Sigmoid colon (tissue), 7 donors: Measurements from ENCODE around the gene B4GALT6. TPM values are rescaled to one million over a fixed set of nuclear protein-coding genes. Genes with fewer than 3 reads are reported as not detected.

Source experiments
- DNase-seq: peaks from one replicate; pipeline ENCODE4 v3.0.0-alpha.2; 2019
- H3K27ac ChIP-seq, 4 donors: fragments of 200-600 bp; sonication (generic); one replicate each; pipeline ENCODE4 v1.5.1; 2016 to 2019; ENCODE audit warnings: mild to moderate bottlenecking in 1 of 4
- H3K27me3 ChIP-seq, 3 donors: fragments of 200-600 bp; sonication (generic); one replicate each; pipeline ENCODE4 v1.5.1; 2019; ENCODE audit warnings: mild to moderate bottlenecking in 1 of 3
- H3K36me3 ChIP-seq, 4 donors: fragments of 200-600 bp; sonication (generic); one replicate each; pipeline ENCODE4 v1.5.1; 2016 to 2019
- H3K4me1 ChIP-seq, 4 donors: fragments of 200-600 bp; sonication (generic); one replicate each; pipeline ENCODE4 v1.5.1; 2017 to 2019
- H3K4me3 ChIP-seq, 4 donors: fragments of 200-600 bp; sonication (generic); one replicate each; pipeline ENCODE4 v1.5.1; 2017 to 2019; ENCODE audit warnings: mild to moderate bottlenecking in 2 of 4, moderate library complexity in 1 of 4
- H3K9me3 ChIP-seq, 4 donors: fragments of 200-600 bp in 3 of 4; sonication (generic) in 3 of 4; one replicate each; pipeline versions ENCODE4 v1.5.1 to v1.6.1; 2013 to 2019
- CTCF ChIP-seq, 4 experiments: fragments of 450-650 bp in 3 of 4; fragments of 200-600 bp in 1 of 4; IDR thresholded peaks; one replicate each; pipeline ENCODE4 v1.5.1; 2016 to 2019; ENCODE audit warnings: antibody characterized with exemption in 4 of 4, mild to moderate bottlenecking in 3 of 4, moderate library complexity in 2 of 4
- EP300 ChIP-seq, 4 donors: sonication (generic); formaldehyde crosslinking; IDR thresholded peaks; one replicate each; pipeline ENCODE4 v1.6.1; 2017; ENCODE audit warnings: antibody characterized with exemption in 4 of 4
- POLR2A ChIP-seq, 2 donors: fragments of 450-650 bp; IDR thresholded peaks; one replicate each; pipeline ENCODE4 v1.6.1; 2016; ENCODE audit warnings: antibody characterized with exemption in 2 of 2, mild to moderate bottlenecking in 2 of 2, moderate library complexity in 2 of 2
- POLR2AphosphoS5 ChIP-seq, 4 donors: sonication (generic); formaldehyde crosslinking; IDR thresholded peaks; one replicate each; pipeline ENCODE4 v1.6.1; 2017; ENCODE audit warnings: antibody characterized with exemption in 4 of 4
- WGBS, 2 donors: extraction: QIAGEN DNeasy Blood & Tissue Kit; methylation state at CpG; one replicate each; pipeline ENCODE4 v1.1.7; 2013; 5-methylcytosine and 5-hydroxymethylcytosine counted together
- intact Hi-C: fragments of 100-400 bp; cut with DNase I; formaldehyde crosslinking; loops from one replicate; pipeline ENCODE4 v1.15.1; 2023
- polyA plus RNA-seq, 3 donors: library from polyadenylated mRNA; stranded (reverse); fragments of 200-250 nt; gene quantifications; one replicate each; pipeline ENCODE4 v1.2.3, GENCODE V29; 2013
- total RNA-seq, 4 donors: library from RNA; depleted of rRNA; stranded (reverse); fragments of >200 nt; gene quantifications; one replicate each; pipeline ENCODE4 v1.1.0, GENCODE V29; 2016
- donor health status: healthy with polysubstance abuse.
- donor health status: Bipolar disorder and iron deficiency.
- donor health status: healthy.

The B4GALT6 gene
- total and polyA plus RNA-seq, 7 donors = 1.2 to 7.8 (median 4.7) TPM; not detected in 1

GRCh38 chr18:31719363-31720006 lies 35.1 kb upstream of the B4GALT6 start:
- no peaks in the 10 kb centered on the region for H3K9me3 ChIP-seq
- intact Hi-C loops = no loop called here
- WGBS, 2 donors = 85 to 90% methylated on average over 7 of the region's 7 CpGs
- peaks cover 0 to 11% (median under 1%) of the 10 kb centered on the region in 4 donors for H3K4me1 ChIP-seq
- no peaks in the 10 kb centered on the region for H3K36me3 ChIP-seq
- no peak for DNase-seq
- H3K27ac ChIP-seq = no peak overlapping the region
- TF ChIP-seq POLR2A (IDR thresholded peaks at IDR 0.05) (no peak), POLR2AphosphoS5 (IDR thresholded peaks at IDR 0.05) (no peak), CTCF (IDR thresholded peaks at IDR 0.05) (no peak), EP300 (IDR thresholded peaks at IDR 0.05) (no peak)
- no peaks in the 10 kb centered on the region for H3K27me3 ChIP-seq
- H3K4me3 ChIP-seq = no peak overlapping the region

- Histone ChIP-seq H3K27me3 (no peaks in the 10 kb centered on the region), H3K4me3 (no peak overlapping the region), H3K27ac (no peak overlapping the region), H3K36me3 (no peaks in the 10 kb centered on the region), H3K9me3 (no peaks in the 10 kb centered on the region), H3K4me1 (peaks cover 0 to 1% (median 0%) of the 10 kb centered on the region in 4 donors)
- TF ChIP-seq EP300 (IDR thresholded peaks at IDR 0.05) = no peak
- no peak for TF ChIP-seq POLR2AphosphoS5 (IDR thresholded peaks at IDR 0.05)
- TF ChIP-seq CTCF (IDR thresholded peaks at IDR 0.05) = no peak
- no peak for TF ChIP-seq POLR2A (IDR thresholded peaks at IDR 0.05)
- no peak for DNase-seq
- 87% methylated on average over 3 of the region's 3 CpGs for WGBS, 2 donors
- intact Hi-C loops = no loop called here
These were observed 34.0 kb upstream of the B4GALT6 start for GRCh38 chr18:31718386-31718785.

- H3K27ac ChIP-seq = no peak overlapping the region
- H3K36me3 ChIP-seq = no peaks in the 10 kb centered on the region
- no peaks in the 10 kb centered on the region for H3K4me1 ChIP-seq
- H3K27me3 ChIP-seq = no peaks in the 10 kb centered on the region
- H3K4me3 ChIP-seq = no peak overlapping the region
- no peaks in the 10 kb centered on the region for H3K9me3 ChIP-seq
- DNase-seq = no peak
- WGBS, 2 donors = 62 to 66% methylated on average over 3 of the region's 3 CpGs
- intact Hi-C loops = no loop called here
- TF ChIP-seq POLR2AphosphoS5 (IDR thresholded peaks at IDR 0.05) = no peak
- no peak for TF ChIP-seq EP300 (IDR thresholded peaks at IDR 0.05)
- no peak for TF ChIP-seq CTCF (IDR thresholded peaks at IDR 0.05)
- TF ChIP-seq POLR2A (IDR thresholded peaks at IDR 0.05) = no peak
These were observed 32.0 kb upstream of the B4GALT6 start for GRCh38 chr18:31716362-31716761.

GRCh38 chr18:31711365-31712172 lies 27.2 kb upstream of the B4GALT6 start:
- H3K4me1 ChIP-seq = no peaks in the 10 kb centered on the region
- no peaks in the 10 kb centered on the region for H3K27me3 ChIP-seq
- H3K9me3 ChIP-seq = no peaks in the 10 kb centered on the region
- intact Hi-C loops = no loop called here
- 84 to 89% methylated on average over 3 of the region's 3 CpGs for WGBS, 2 donors
- H3K27ac ChIP-seq = no peak overlapping the region
- no peak overlapping the region for H3K4me3 ChIP-seq
- H3K36me3 ChIP-seq = no peaks in the 10 kb centered on the region
- TF ChIP-seq CTCF (IDR thresholded peaks at IDR 0.05) (no peak), EP300 (IDR thresholded peaks at IDR 0.05) (no peak), POLR2A (IDR thresholded peaks at IDR 0.05) (no peak), POLR2AphosphoS5 (IDR thresholded peaks at IDR 0.05) (no peak)
- DNase-seq = no peak
